ENCODE data around the gene NFATC3. TPM values are rescaled to one million over a fixed set of nuclear protein-coding genes. Genes with fewer than 3 reads are reported as not detected.

Gene NFATC3
- total and polyA plus RNA-seq, 2 donors (not counting 1 experiment from before 2014, with no cell fraction given), result 33.4 to 115 TPM

DNA sequence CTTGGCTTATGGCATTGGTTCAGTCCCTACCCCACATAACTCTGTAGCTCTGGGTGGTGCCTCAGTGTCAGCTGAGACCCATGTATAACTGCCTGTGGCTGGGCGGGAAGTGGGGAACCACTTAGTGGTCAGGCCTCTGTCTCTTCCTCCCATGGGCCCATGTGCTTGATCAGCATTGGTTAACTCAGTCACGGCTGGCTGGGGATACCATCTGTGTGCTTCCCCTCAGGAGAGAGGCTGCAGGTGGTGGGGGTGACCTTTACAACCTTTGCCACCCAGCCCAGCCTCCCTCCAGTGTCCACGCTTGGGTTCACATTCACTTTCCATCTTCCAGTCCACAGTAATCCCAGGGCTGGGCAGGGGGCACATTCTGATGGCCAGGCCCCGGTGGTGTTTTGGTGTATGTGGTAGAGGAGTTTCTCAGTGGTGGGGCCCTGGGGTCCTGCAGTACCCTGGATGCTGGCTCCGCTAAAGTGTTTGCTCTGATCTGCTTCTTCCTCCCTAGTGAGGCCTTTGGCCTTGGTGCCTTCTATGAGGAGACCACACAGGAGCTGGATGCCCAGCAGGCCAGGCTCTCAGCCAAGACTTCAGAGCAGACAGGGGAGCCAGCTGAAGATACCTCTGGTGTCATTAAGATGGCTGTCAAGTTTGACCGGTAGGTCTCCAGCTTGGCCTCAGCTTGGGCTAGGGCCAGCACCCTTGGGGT is 10.2 kb upstream of the NFATC3 start:
- Histone ChIP-seq H3K36me3 (replicated peaks in 1 of 2; ENCODE audit: control extremely low read depth in 1 of 2, control insufficient read depth in 1 of 2, extremely low read depth in 1 of 2, insufficient read depth in 2 of 2, low read length in 1 of 2) (peaks cover 0 to 88% of the 10 kb centered on the region in 2 experiments), H4K20me1 (ENCODE audit: control insufficient read depth, insufficient read depth, low read length, poor library complexity, severe bottlenecking) (peaks cover 35% of the 10 kb centered on the region), H3K27ac (ENCODE audit: low read length in 2 of 2) (peak overlapping the region; percentile 77 to 91), H3K27me3 (replicated peaks in 1 of 4; ENCODE audit: control extremely low read depth in 1 of 4, control insufficient read depth in 3 of 4, insufficient read depth in 4 of 4, low read length in 3 of 4) (no peaks in the 10 kb centered on the region), H3K4me3 (ENCODE audit: control extremely low read depth in 1 of 5, extremely low read depth in 1 of 5, insufficient read depth in 1 of 5, low read depth in 2 of 5, low read length in 4 of 5) (peak overlapping the region in 4 of 5 experiments; percentile 11 to 48 (median 30)), H3K79me2 (ENCODE audit: control insufficient read depth, insufficient read depth, low read length) (peaks cover 58% of the 10 kb centered on the region), H3K9ac (ENCODE audit: low read length) (peak overlapping the region; percentile 36), H3K4me1 (ENCODE audit: control insufficient read depth in 2 of 2, insufficient read depth in 2 of 2, low read length in 2 of 2) (peaks cover 88 to 99% of the 10 kb centered on the region in 2 donors), H3K4me2 (replicated peaks; ENCODE audit: low read depth, low read length, poor library complexity, severe bottlenecking) (peak overlapping the region; percentile 68), H3K9me3 (ENCODE audit: control extremely low read depth in 1 of 3, control insufficient read depth in 2 of 3, insufficient read depth in 1 of 3, low read length in 2 of 3) (peaks cover 0 to 4% (median 0%) of the 10 kb centered on the region in 3 donors), H2AFZ (ENCODE audit: insufficient read depth, low read depth, low read length, poor library complexity, severe bottlenecking) (no peak overlapping the region)
- no peaks in the 10 kb centered on the region for H3K9me3 Mint-ChIP-seq (ENCODE audit: insufficient read depth)
- peak overlapping the region; percentile 85 for H3K4me3 Mint-ChIP-seq
- TF ChIP-seq CTCF (IDR thresholded peaks at IDR 0.05) (no peak), EZH2 (IDR thresholded peaks at IDR 0.05; ENCODE audit: borderline replicate concordance, insufficient read depth, low read depth, low read length, poor library complexity, severe bottlenecking) (no peak)
- peak; percentile 86 for ATAC-seq (ENCODE audit: low read depth)
- peak overlapping the region; percentile 94 for H3K27ac Mint-ChIP-seq
- intact Hi-C loops (cut with micrococcal nuclease), result loop anchor here (1.0 kb wide), 1 partner anchor 9 kb away; no protein-coding TSS in a partner anchor
- ChIA-PET POLR2A (interaction anchor here (0.5 to 4.2 kb wide), 8 partner anchors 9 to 544 kb away, joined by 3 to 82 read pairs (median 4); partner anchors contain the start of gene NFATC3), CTCF (interaction anchor here (0.5 to 14.0 kb wide), 14 partner anchors 9 to 554 kb away, joined by 3 to 242 read pairs (median 6); partner anchors contain the start of gene NFATC3)
- no peaks in the 10 kb centered on the region for H3K27me3 Mint-ChIP-seq
- peaks cover 87% of the 10 kb centered on the region for H3K4me1 Mint-ChIP-seq
- DNase-seq, result peak; percentile 93
- WGBS (ENCODE audit: insufficient coverage), result 30% methylated on average over 3 of the region's 6 CpGs

DNA sequence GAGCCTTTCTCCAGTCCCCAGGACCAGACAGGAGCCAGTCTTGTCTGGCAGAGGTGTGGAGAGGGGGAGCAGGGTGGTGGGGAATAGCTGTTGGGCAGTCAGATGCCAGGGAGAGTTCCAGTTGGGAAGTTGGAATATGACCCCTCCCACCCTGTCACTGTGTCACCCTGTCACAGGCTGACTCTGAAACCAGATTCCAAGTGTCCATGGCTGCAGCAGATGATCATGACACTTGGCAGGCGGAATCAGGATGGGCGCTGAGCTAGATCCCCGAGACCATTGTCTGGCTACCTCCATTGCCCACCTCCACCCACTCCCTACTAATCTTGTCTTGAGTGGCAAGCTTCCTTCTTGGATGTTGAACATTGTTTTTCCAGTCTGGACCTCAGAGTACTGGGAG is 9.2 kb upstream of the NFATC3 start:
- no peak for ATAC-seq (ENCODE audit: low read depth)
- intact Hi-C loops (cut with micrococcal nuclease), result loop anchor here (1.0 kb wide), 1 partner anchor 8 kb away; no protein-coding TSS in a partner anchor
- DNase-seq, result no peak
- Mint-ChIP-seq H3K4me3 (peak overlapping the region; percentile 85), H3K27me3 (no peaks in the 10 kb centered on the region), H3K4me1 (peaks cover 84% of the 10 kb centered on the region), H3K27ac (peak overlapping the region; percentile 94), H3K9me3 (ENCODE audit: insufficient read depth) (no peaks in the 10 kb centered on the region)
- Histone ChIP-seq H3K27ac (ENCODE audit: low read length in 2 of 2) (peak overlapping the region; percentile 76 to 91), H3K4me1 (ENCODE audit: control insufficient read depth in 2 of 2, insufficient read depth in 2 of 2, low read length in 2 of 2) (peaks cover 88 to 99% of the 10 kb centered on the region in 2 donors), H3K9ac (ENCODE audit: low read length) (no peak overlapping the region), H3K27me3 (replicated peaks in 1 of 4; ENCODE audit: control extremely low read depth in 1 of 4, control insufficient read depth in 3 of 4, insufficient read depth in 4 of 4, low read length in 3 of 4) (no peaks in the 10 kb centered on the region), H2AFZ (ENCODE audit: insufficient read depth, low read depth, low read length, poor library complexity, severe bottlenecking) (no peak overlapping the region), H4K20me1 (ENCODE audit: control insufficient read depth, insufficient read depth, low read length, poor library complexity, severe bottlenecking) (peaks cover 26% of the 10 kb centered on the region), H3K79me2 (ENCODE audit: control insufficient read depth, insufficient read depth, low read length) (peaks cover 58% of the 10 kb centered on the region), H3K9me3 (ENCODE audit: control extremely low read depth in 1 of 3, control insufficient read depth in 2 of 3, insufficient read depth in 1 of 3, low read length in 2 of 3) (peaks cover 0 to 4% (median 0%) of the 10 kb centered on the region in 3 donors), H3K4me2 (replicated peaks; ENCODE audit: low read depth, low read length, poor library complexity, severe bottlenecking) (peak overlapping the region; percentile 68), H3K4me3 (ENCODE audit: control extremely low read depth in 1 of 5, extremely low read depth in 1 of 5, insufficient read depth in 1 of 5, low read depth in 2 of 5, low read length in 4 of 5) (peak overlapping the region in 1 of 5 experiments; percentile 22), H3K36me3 (replicated peaks in 1 of 2; ENCODE audit: control extremely low read depth in 1 of 2, control insufficient read depth in 1 of 2, extremely low read depth in 1 of 2, insufficient read depth in 2 of 2, low read length in 1 of 2) (peaks cover 0 to 78% of the 10 kb centered on the region in 2 experiments)
- ChIA-PET CTCF (interaction anchor here (0.5 to 14.0 kb wide), 7 partner anchors 8 to 194 kb away, joined by 3 to 242 read pairs (median 9); partner anchors contain the start of gene NFATC3), POLR2A (interaction anchor here (1.3 to 4.2 kb wide), 2 partner anchors 8 to 545 kb away, joined by 3 to 82 read pairs; partner anchors contain the start of gene NFATC3)
- TF ChIP-seq EZH2 (IDR thresholded peaks at IDR 0.05; ENCODE audit: borderline replicate concordance, insufficient read depth, low read depth, low read length, poor library complexity, severe bottlenecking), result no peak
- TF ChIP-seq CTCF (IDR thresholded peaks at IDR 0.05), result no peak
- WGBS (ENCODE audit: insufficient coverage), result 100% methylated on average over 2 of the region's 3 CpGs

Measured in B cell (primary cell).